ENCODE data around the gene DACT2. TPM values are rescaled to one million over a fixed set of nuclear protein-coding genes. Genes with fewer than 3 reads are reported as not detected.
A peak's percentile ranks its signal among the peaks of the same experiment; 100 is the strongest.

Gene DACT2
- total and polyA plus RNA-seq, 2 of the 8 experiments (the other 6 are each of a cell fraction or from before 2014, with no cell fraction given): 2.9 to 3.1 TPM

DNA sequence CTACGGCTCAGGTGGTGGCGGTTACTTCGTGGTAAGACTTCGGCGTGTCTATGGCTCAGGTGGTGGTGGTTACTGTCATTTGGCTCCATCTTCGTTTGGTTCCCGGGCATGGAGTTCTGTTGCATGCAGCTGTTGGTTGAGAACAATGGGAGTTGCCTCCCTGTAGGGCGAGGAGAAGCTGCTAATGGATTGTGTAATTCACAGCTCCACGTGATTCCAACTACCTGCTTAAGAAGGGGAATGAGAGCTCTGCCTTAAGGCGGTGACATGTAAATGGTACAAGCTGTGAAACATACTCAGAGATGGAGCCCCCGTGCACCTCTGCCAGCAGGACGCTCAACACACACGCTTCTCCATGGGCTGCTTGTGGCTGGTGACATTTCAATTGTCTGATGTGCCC, 12.4 kb upstream of the DACT2 start (continued):
- TF ChIP-seq CBX8 (IDR thresholded peaks at IDR 0.05; ENCODE audit: borderline replicate concordance, low read depth, low read length) (no peak), POLR2AphosphoS5 (IDR thresholded peaks at IDR 0.05; ENCODE audit: low read depth, low read length) (no peak), EGR1 (IDR thresholded peaks at IDR 0.05; ENCODE audit: borderline replicate concordance, low read depth, low read length) (0 out of 2 replicates have a peak, but pooled peaks have one; percentile 23), TCF12 (IDR thresholded peaks at IDR 0.05; ENCODE audit: low read depth, low read length) (peak; percentile 82; the same call in 1 of the 2 replicates), CHD1 (IDR thresholded peaks at IDR 0.05; ENCODE audit: low read depth, low read length) (no peak), CBX5 (IDR thresholded peaks at IDR 0.05; ENCODE audit: low read depth, low read length) (no peak), POLR2A (IDR thresholded peaks at IDR 0.05; ENCODE audit: control extremely low read depth in 1 of 2, low read depth in 2 of 2, low read length in 2 of 2) (no peak), BCL11A (IDR thresholded peaks at IDR 0.05; ENCODE audit: low read depth in 2 of 2, low read length in 2 of 2) (no peak), CEBPB (IDR thresholded peaks at IDR 0.05; ENCODE audit: low read depth, low read length) (peak; percentile 98), BRCA1 (IDR thresholded peaks at IDR 0.05; ENCODE audit: low read depth, low read length) (no peak)
- TF ChIP-seq, protein P1, sequence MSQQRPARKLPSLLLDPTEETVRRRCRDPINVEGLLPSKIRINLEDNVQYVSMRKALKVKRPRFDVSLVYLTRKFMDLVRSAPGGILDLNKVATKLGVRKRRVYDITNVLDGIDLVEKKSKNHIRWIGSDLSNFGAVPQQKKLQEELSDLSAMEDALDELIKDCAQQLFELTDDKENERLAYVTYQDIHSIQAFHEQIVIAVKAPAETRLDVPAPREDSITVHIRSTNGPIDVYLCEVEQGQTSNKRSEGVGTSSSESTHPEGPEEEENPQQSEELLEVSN (IDR thresholded peaks at IDR 0.05): peak; percentile 71
- TF ChIP-seq, protein P2, sequence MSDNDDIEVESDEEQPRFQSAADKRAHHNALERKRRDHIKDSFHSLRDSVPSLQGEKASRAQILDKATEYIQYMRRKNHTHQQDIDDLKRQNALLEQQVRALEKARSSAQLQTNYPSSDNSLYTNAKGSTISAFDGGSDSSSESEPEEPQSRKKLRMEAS (IDR thresholded peaks at IDR 0.05): peak; percentile 81
- TF ChIP-seq, protein P3, sequence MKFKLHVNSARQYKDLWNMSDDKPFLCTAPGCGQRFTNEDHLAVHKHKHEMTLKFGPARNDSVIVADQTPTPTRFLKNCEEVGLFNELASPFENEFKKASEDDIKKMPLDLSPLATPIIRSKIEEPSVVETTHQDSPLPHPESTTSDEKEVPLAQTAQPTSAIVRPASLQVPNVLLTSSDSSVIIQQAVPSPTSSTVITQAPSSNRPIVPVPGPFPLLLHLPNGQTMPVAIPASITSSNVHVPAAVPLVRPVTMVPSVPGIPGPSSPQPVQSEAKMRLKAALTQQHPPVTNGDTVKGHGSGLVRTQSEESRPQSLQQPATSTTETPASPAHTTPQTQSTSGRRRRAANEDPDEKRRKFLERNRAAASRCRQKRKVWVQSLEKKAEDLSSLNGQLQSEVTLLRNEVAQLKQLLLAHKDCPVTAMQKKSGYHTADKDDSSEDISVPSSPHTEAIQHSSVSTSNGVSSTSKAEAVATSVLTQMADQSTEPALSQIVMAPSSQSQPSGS (IDR thresholded peaks at IDR 0.05; ENCODE audit: low read length): no peak
- TF ChIP-seq, protein P4, sequence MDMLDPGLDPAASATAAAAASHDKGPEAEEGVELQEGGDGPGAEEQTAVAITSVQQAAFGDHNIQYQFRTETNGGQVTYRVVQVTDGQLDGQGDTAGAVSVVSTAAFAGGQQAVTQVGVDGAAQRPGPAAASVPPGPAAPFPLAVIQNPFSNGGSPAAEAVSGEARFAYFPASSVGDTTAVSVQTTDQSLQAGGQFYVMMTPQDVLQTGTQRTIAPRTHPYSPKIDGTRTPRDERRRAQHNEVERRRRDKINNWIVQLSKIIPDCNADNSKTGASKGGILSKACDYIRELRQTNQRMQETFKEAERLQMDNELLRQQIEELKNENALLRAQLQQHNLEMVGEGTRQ (IDR thresholded peaks at IDR 0.05; ENCODE audit: low read length): peak; percentile 82
